ENCODE measurements around the gene BRAT1. TPM values are rescaled to one million over a fixed set of nuclear protein-coding genes. Genes with fewer than 3 reads are reported as not detected.

The BRAT1 gene
- total and polyA plus RNA-seq, 2 experiments from 2014 or later: 32.5 to 76.8 TPM

- ATAC-seq: no peak
- H3K4me2 ChIP-seq: no peak overlapping the region
- no peak for DNase-seq (ENCODE audit: low spot score)
- H3K4me1 ChIP-seq (ENCODE audit: insufficient read depth): no peaks in the 10 kb centered on the region
- H3K79me2 ChIP-seq (replicated peaks; ENCODE audit: insufficient read depth): no peaks in the 10 kb centered on the region
- Mint-ChIP-seq H3K4me3 (no peak overlapping the region), H3K27me3 (ENCODE audit: insufficient read depth, low read depth, poor library complexity) (peaks cover 13% of the 10 kb centered on the region), H3K36me3 (ENCODE audit: low read depth) (no peaks in the 10 kb centered on the region; the same call in 1 of the 3 replicates), H3K27ac (no peak overlapping the region), H3K9me3 (no peaks in the 10 kb centered on the region), H3K4me1 (no peaks in the 10 kb centered on the region; the same call in 2 of the 3 replicates)
- H4K20me1 ChIP-seq (replicated peaks; ENCODE audit: insufficient read depth): no peaks in the 10 kb centered on the region
- TF ChIP-seq CTCF (conservative IDR thresholded peaks at IDR 0.05; ENCODE audit: low read depth in 2 of 2) (0 out of 4 replicates have a peak, but pooled peaks of 1 of the 2 experiments have one; percentile 8), STAT1 (IDR thresholded peaks at IDR 0.05; ENCODE audit: unreplicated experiment) (no peak)
- no peak overlapping the region for H2AFZ ChIP-seq
- H3K9me2 ChIP-seq (ENCODE audit: insufficient read depth): no peaks in the 10 kb centered on the region
- H3K27ac ChIP-seq (ENCODE audit: low read depth): no peak overlapping the region; the same call in 1 of the 2 replicates
- no peak overlapping the region for H3K4me3 ChIP-seq
- H3F3A ChIP-seq (replicated peaks; ENCODE audit: low read depth): 0 out of 2 replicates have a peak, but pooled peaks cover 4% of the 10 kb centered on the region
- H3K27me3 ChIP-seq (ENCODE audit: insufficient read depth): no peaks in the 10 kb centered on the region
- H3K36me3 ChIP-seq (ENCODE audit: insufficient read depth): no peaks in the 10 kb centered on the region
Observed at GRCh38 chr7:2595258-2595860, 40.0 kb upstream of the BRAT1 start.

GRCh38 chr7:2594599-2594998 is 39.3 kb upstream of the BRAT1 start:
- no peaks in the 10 kb centered on the region; the same call in 1 of the 3 replicates for H3K36me3 Mint-ChIP-seq (ENCODE audit: low read depth)
- no peaks in the 10 kb centered on the region for H3K9me3 Mint-ChIP-seq
- Histone ChIP-seq H3K4me3 (no peak overlapping the region), H3K79me2 (replicated peaks; ENCODE audit: insufficient read depth) (no peaks in the 10 kb centered on the region), H3K4me1 (ENCODE audit: insufficient read depth) (no peaks in the 10 kb centered on the region), H4K20me1 (replicated peaks; ENCODE audit: insufficient read depth) (no peaks in the 10 kb centered on the region), H3K4me2 (no peak overlapping the region), H3K27ac (ENCODE audit: low read depth) (no peak overlapping the region), H2AFZ (no peak overlapping the region), H3F3A (replicated peaks; ENCODE audit: low read depth) (0 out of 2 replicates have a peak, but pooled peaks cover 4% of the 10 kb centered on the region), H3K27me3 (ENCODE audit: insufficient read depth) (no peaks in the 10 kb centered on the region), H3K36me3 (ENCODE audit: insufficient read depth) (no peaks in the 10 kb centered on the region), H3K9me2 (ENCODE audit: insufficient read depth) (no peaks in the 10 kb centered on the region)
- H3K27ac Mint-ChIP-seq: no peak overlapping the region
- no peaks in the 10 kb centered on the region; the same call in 2 of the 3 replicates for H3K4me1 Mint-ChIP-seq
- H3K27me3 Mint-ChIP-seq (ENCODE audit: insufficient read depth, low read depth, poor library complexity): peaks cover 13% of the 10 kb centered on the region
- no peak overlapping the region for H3K4me3 Mint-ChIP-seq
- no peak for ATAC-seq
- TF ChIP-seq CTCF (conservative IDR thresholded peaks at IDR 0.05; ENCODE audit: low read depth in 2 of 2) (no peak), POLR2AphosphoS5 (IDR thresholded peaks at IDR 0.05; ENCODE audit: low read depth) (no peak), ZNF114 (CRISPR knock-in tag; IDR thresholded peaks at IDR 0.05) (no peak), JUNB (IDR thresholded peaks at IDR 0.05; ENCODE audit: unreplicated experiment) (no peak), EZH2phosphoT487 (IDR thresholded peaks at IDR 0.05; ENCODE audit: unreplicated experiment) (no peak)
- TF ChIP-seq, protein P1, sequence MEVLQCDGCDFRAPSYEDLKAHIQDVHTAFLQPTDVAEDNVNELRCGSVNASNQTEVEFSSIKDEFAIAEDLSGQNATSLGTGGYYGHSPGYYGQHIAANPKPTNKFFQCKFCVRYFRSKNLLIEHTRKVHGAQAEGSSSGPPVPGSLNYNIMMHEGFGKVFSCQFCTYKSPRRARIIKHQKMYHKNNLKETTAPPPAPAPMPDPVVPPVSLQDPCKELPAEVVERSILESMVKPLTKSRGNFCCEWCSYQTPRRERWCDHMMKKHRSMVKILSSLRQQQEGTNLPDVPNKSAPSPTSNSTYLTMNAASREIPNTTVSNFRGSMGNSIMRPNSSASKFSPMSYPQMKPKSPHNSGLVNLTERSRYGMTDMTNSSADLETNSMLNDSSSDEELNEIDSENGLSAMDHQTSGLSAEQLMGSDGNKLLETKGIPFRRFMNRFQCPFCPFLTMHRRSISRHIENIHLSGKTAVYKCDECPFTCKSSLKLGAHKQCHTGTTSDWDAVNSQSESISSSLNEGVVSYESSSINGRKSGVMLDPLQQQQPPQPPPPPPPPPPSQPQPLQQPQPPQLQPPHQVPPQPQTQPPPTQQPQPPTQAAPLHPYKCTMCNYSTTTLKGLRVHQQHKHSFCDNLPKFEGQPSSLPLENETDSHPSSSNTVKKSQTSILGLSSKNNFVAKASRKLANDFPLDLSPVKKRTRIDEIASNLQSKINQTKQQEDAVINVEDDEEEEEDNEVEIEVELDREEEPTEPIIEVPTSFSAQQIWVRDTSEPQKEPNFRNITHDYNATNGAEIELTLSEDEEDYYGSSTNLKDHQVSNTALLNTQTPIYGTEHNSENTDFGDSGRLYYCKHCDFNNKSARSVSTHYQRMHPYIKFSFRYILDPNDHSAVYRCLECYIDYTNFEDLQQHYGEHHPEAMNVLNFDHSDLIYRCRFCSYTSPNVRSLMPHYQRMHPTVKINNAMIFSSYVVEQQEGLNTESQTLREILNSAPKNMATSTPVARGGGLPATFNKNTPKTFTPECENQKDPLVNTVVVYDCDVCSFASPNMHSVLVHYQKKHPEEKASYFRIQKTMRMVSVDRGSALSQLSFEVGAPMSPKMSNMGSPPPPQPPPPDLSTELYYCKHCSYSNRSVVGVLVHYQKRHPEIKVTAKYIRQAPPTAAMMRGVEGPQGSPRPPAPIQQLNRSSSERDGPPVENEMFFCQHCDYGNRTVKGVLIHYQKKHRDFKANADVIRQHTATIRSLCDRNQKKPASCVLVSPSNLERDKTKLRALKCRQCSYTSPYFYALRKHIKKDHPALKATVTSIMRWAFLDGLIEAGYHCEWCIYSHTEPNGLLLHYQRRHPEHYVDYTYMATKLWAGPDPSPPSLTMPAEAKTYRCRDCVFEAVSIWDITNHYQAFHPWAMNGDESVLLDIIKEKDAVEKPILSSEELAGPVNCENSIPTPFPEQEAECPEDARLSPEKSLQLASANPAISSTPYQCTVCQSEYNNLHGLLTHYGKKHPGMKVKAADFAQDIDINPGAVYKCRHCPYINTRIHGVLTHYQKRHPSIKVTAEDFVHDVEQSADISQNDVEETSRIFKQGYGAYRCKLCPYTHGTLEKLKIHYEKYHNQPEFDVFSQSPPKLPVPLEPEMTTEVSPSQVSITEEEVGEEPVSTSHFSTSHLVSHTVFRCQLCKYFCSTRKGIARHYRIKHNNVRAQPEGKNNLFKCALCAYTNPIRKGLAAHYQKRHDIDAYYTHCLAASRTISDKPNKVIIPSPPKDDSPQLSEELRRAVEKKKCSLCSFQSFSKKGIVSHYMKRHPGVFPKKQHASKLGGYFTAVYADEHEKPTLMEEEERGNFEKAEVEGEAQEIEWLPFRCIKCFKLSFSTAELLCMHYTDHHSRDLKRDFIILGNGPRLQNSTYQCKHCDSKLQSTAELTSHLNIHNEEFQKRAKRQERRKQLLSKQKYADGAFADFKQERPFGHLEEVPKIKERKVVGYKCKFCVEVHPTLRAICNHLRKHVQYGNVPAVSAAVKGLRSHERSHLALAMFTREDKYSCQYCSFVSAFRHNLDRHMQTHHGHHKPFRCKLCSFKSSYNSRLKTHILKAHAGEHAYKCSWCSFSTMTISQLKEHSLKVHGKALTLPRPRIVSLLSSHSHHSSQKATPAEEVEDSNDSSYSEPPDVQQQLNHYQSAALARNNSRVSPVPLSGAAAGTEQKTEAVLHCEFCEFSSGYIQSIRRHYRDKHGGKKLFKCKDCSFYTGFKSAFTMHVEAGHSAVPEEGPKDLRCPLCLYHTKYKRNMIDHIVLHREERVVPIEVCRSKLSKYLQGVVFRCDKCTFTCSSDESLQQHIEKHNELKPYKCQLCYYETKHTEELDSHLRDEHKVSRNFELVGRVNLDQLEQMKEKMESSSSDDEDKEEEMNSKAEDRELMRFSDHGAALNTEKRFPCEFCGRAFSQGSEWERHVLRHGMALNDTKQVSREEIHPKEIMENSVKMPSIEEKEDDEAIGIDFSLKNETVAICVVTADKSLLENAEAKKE (CRISPR knock-in tag; IDR thresholded peaks at IDR 0.05): no peak
- DNase-seq (ENCODE audit: low spot score): no peak
